ENCODE results near the gene SYNPR.

DNA sequence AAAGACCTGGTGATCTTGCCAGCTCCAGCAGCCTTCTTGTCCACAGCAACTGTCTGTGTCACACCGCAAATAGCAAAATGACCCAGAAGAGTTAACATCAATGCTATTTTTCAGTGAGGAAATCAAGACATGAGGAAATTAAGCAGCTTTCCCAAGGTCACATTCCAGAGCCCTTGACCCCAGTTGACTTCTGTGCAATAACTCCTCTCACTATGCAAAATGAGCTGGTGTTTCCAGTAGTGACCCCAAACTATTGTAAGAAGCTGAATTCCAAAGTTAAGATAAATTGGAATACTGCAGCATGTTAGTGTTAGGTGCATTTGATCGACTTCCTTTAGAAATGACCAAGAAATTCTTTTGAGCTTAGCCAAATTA is 201.5 kb downstream of the SYNPR start:
- TF ChIP-seq CTCF (conservative IDR thresholded peaks at IDR 0.05; ENCODE audit: low read depth, low read length): no peak
- TF ChIP-seq EZH2 (IDR thresholded peaks at IDR 0.05; ENCODE audit: borderline replicate concordance, low read depth, low read length, poor library complexity, severe bottlenecking): no peak

All from A673 (cell line).